Measurements from ENCODE around the gene CALN1.

- no peak for TF ChIP-seq POLR2A (IDR thresholded peaks at IDR 0.05; ENCODE audit: low read depth, low read length)
- TF ChIP-seq TAF1 (IDR thresholded peaks at IDR 0.05; ENCODE audit: borderline replicate concordance, low read depth, low read length), result no peak
- TF ChIP-seq POLR2AphosphoS5 (IDR thresholded peaks at IDR 0.05; ENCODE audit: low read depth, low read length), result no peak
Measured at GRCh38 chr7:71974611-71975010, 437.5 kb downstream of the CALN1 start.
